A549 treated with CORT108297 at 1 μM for 4 hours (cell line): ENCODE results near the gene ADGRG4. TPM values are rescaled to one million over a fixed set of nuclear protein-coding genes. Genes with fewer than 3 reads are reported as not detected.

Experiments
- total RNA-seq: library from RNA; stranded (reverse); fragments of 200-300 nt; extraction: Qiagen RNA extraction; gene quantifications from 5 replicates; pipeline ENCODE4 v1.2.3, GENCODE V29; 2022

ADGRG4 gene, protein sequence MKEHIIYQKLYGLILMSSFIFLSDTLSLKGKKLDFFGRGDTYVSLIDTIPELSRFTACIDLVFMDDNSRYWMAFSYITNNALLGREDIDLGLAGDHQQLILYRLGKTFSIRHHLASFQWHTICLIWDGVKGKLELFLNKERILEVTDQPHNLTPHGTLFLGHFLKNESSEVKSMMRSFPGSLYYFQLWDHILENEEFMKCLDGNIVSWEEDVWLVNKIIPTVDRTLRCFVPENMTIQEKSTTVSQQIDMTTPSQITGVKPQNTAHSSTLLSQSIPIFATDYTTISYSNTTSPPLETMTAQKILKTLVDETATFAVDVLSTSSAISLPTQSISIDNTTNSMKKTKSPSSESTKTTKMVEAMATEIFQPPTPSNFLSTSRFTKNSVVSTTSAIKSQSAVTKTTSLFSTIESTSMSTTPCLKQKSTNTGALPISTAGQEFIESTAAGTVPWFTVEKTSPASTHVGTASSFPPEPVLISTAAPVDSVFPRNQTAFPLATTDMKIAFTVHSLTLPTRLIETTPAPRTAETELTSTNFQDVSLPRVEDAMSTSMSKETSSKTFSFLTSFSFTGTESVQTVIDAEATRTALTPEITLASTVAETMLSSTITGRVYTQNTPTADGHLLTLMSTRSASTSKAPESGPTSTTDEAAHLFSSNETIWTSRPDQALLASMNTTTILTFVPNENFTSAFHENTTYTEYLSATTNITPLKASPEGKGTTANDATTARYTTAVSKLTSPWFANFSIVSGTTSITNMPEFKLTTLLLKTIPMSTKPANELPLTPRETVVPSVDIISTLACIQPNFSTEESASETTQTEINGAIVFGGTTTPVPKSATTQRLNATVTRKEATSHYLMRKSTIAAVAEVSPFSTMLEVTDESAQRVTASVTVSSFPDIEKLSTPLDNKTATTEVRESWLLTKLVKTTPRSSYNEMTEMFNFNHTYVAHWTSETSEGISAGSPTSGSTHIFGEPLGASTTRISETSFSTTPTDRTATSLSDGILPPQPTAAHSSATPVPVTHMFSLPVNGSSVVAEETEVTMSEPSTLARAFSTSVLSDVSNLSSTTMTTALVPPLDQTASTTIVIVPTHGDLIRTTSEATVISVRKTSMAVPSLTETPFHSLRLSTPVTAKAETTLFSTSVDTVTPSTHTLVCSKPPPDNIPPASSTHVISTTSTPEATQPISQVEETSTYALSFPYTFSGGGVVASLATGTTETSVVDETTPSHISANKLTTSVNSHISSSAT (N-terminal part only)
- not detected in 5 replicates for total RNA-seq

DNA sequence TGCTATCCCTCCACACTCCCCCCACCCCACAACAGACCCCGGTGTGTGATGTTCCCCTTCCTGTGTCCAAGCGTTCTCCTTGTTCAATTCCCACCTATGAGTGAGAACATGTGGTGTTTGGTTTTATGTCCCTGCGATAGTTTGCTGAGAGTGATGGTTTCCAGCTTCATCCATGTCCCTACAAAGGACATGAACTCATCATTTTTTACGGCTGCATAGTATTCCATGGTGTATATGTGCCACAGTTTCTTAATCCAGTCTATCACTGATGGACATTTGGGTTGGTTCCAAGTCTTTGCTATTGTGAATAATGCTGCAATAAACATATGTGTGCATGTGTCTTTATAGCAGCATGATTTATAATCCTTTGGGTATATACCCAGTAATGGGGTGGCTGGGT lies at the start of gene ADGRG4:
ADGRG4 (plus strand) TSS at position 243 of the 400 bp plus-strand sequence. CDS start 7,815 bp downstream, outside the sequence.

DNA sequence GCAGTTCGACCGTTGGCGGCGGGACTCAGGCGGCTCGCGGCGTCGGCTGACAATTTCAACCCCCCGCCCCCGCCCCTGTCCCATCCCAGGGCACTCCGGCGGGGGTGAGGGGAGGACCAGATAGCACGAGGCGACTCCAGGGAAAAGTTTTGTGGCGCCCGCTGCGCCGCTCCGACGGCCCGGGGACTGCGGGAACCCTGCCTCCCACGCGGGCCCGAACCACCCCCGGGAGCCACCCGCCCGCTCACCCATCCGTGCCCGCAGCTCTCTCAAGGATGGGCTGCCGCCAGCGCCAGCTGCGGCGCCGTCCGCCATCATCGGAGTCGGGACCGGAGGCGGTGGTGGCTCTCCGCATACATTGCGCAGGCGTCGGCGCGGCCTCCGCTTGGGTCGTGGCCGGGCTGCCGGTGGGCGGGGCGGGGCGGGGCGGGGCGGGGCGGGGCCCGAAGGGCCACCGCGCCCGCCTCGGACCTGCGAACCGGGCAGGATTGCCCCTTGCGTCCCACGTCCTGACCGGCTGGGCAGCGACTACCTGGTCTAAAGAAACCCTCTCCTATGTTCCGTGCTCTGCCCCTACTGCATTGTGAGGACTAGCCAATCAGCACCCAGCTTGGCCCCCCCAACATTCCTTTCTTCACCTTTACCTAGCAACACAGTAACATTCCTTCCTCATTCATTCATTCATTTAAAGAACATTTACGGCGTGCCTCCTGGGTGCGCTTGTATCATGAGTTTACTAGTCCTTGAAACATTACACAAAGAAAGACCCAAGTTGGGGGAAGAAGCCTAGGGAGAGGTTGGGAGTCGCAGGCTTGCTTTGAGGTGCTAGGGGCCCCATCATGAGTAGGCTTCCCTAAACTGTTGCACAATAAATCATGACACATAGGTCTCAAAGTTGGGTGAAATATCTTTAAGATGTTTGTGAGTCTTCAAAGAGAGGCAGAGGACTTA lies 49.4 kb upstream of the ADGRG4 start, which contains the start of gene MAP7D3:
MAP7D3 (minus strand) TSS at position 360 of the 951 bp plus-strand sequence; CDS start at position 318, 42 bp downstream.

Other genes starting within 250 kb of the ADGRG4 start
- gene FHL1, start 153.4 kb upstream of the ADGRG4 start, total RNA-seq: 19.4 to 24.8 TPM (median 24.0 TPM) in 5 replicates
- 10.1 to 14.5 TPM (median 12.9 TPM) in 5 replicates for gene MAP7D3, start 49.6 kb upstream of the ADGRG4 start, total RNA-seq
- not detected in 5 replicates for gene BRS3, start 187.0 kb downstream of the ADGRG4 start, total RNA-seq
- 45.5 to 73.7 TPM (median 56.2 TPM) in 5 replicates for gene HTATSF1, start 196.6 kb downstream of the ADGRG4 start, total RNA-seq
- gene VGLL1, start 231.3 kb downstream of the ADGRG4 start, total RNA-seq: not detected in 5 replicates